Endothelial cell of umbilical vein (primary cell): ENCODE data around the gene MID1IP1. TPM values are rescaled to one million over a fixed set of nuclear protein-coding genes. Genes with fewer than 3 reads are reported as not detected.

Experiments used
- BruUV-seq: library from RNA; stranded (reverse); fragments of 400-500 nt; replicated peaks from 2 replicates; lab custom pipeline; 2021; lab: Mats Ljungman, UMichigan
- CTCF ChIA-PET: fragments of 300-600, 350-600 bp; sonication (Branson Sonifier 250); formaldehyde crosslinking; loops from one replicate; lab custom pipeline; 2021; ENCODE audit warnings: antibody characterized with exemption, inconsistent platforms; lab: Charles Lee
- POLR2A ChIA-PET: fragments of 300-600, 350-600 bp; sonication (Branson Sonifier 250); formaldehyde crosslinking; loops from one replicate; lab custom pipeline; 2021; ENCODE audit warnings: antibody characterized with exemption, inconsistent platforms; lab: Charles Lee
- DNase-seq: peaks from one replicate; pipeline ENCODE4 v3.0.0-alpha.2; 2011; ENCODE audit warnings: low read depth, low spot score
- FAIRE-seq: peaks from 2 replicates; lab custom pipeline; 2011; peaks lifted over from hg19 to GRCh38; lab: Jason Lieb, UNC
- H2AFZ ChIP-seq: 2 replicates; pipeline ENCODE4 v1.6.0; 2012; ENCODE audit warnings: low read depth, low read length, control low read depth, inconsistent platforms
- H3K27ac ChIP-seq: 2 replicates; pipeline ENCODE4 v1.5.1; 2011; ENCODE audit warnings: low read depth, mild to moderate bottlenecking, control low read depth, low read length, moderate library complexity; ENCODE audit not compliant: insufficient read depth
- H3K27me3 ChIP-seq, 2 experiments: 2 replicates each; pipeline versions ENCODE4 v1.6.0 to v1.6.1; 2011; ENCODE audit warnings: low read length in 2 of 2, mixed read lengths in 1 of 2; ENCODE audit not compliant: control insufficient read depth in 2 of 2, insufficient read depth in 2 of 2
- H3K36me3 ChIP-seq, 2 experiments: 2 replicates in 1 of 2; 3 replicates in 1 of 2; pipeline ENCODE4 v1.5.1; 2011; ENCODE audit warnings: low read length in 2 of 2, mild to moderate bottlenecking in 1 of 2, moderate library complexity in 1 of 2; ENCODE audit not compliant: control insufficient read depth in 2 of 2, insufficient read depth in 2 of 2; ENCODE audit errors: extremely low read depth in 1 of 2
- H3K4me1 ChIP-seq: 3 replicates; pipeline ENCODE4 v1.5.1; 2011; ENCODE audit warnings: mild to moderate bottlenecking, low read length; ENCODE audit not compliant: control insufficient read depth, insufficient read depth; ENCODE audit errors: extremely low read depth
- H3K4me2 ChIP-seq: 2 replicates; pipeline ENCODE4 v1.6.1; 2011; ENCODE audit warnings: low read length, control low read depth, mixed read lengths; ENCODE audit not compliant: insufficient read depth
- H3K4me3 ChIP-seq, 3 experiments: fragments of 200-600 bp in 1 of 3; sonication (generic), shearing (Covaris generic) in 1 of 3; replicated peaks in 1 of 3; 2 replicates each; pipeline ENCODE4 v1.5.1; 2011 to 2016; ENCODE audit warnings: control low read depth in 3 of 3, low read length in 3 of 3, mild to moderate bottlenecking in 2 of 3, inconsistent platforms in 1 of 3, low read depth in 1 of 3, moderate library complexity in 1 of 3; ENCODE audit not compliant: insufficient read depth in 1 of 3
- H3K79me2 ChIP-seq: 2 replicates; pipeline ENCODE4 v1.6.0; 2012; ENCODE audit warnings: low read length, inconsistent platforms; ENCODE audit not compliant: control insufficient read depth, insufficient read depth
- H3K9ac ChIP-seq: replicated peaks from 2 replicates; pipeline ENCODE3; 2011; ENCODE audit warnings: low read length, control low read depth; ENCODE audit not compliant: insufficient read depth; ENCODE audit errors: extremely low read depth
- H3K9me1 ChIP-seq: replicated peaks from 3 replicates; pipeline ENCODE4 v1.6.0; 2011; ENCODE audit warnings: mild to moderate bottlenecking, low read length; ENCODE audit not compliant: control insufficient read depth, insufficient read depth; ENCODE audit errors: extremely low read depth
- H3K9me3 ChIP-seq: replicated peaks from 2 replicates; pipeline ENCODE4 v1.5.1; 2012; ENCODE audit warnings: low read length, inconsistent platforms; ENCODE audit not compliant: control insufficient read depth, insufficient read depth
- H4K20me1 ChIP-seq: replicated peaks from 2 replicates; pipeline ENCODE3; 2011; ENCODE audit warnings: mild to moderate bottlenecking, low read length; ENCODE audit not compliant: control insufficient read depth, insufficient read depth; ENCODE audit errors: extremely low read depth
- CTCF ChIP-seq, 2 donors: IDR thresholded peaks; 1 replicate in 1 of 2; 2 replicates in 1 of 2; pipeline ENCODE4 v1.5.1; 2011; ENCODE audit warnings: low read length in 2 of 2, mild to moderate bottlenecking in 2 of 2, moderate library complexity in 2 of 2, control low read depth in 1 of 2, inconsistent platforms in 1 of 2, low read depth in 1 of 2; ENCODE audit not compliant: insufficient read depth in 1 of 2; ENCODE audit errors: extremely low read depth in 1 of 2
- EZH2 ChIP-seq: IDR thresholded peaks from 2 replicates; pipeline ENCODE4 v1.6.1; 2012; ENCODE audit warnings: borderline replicate concordance, low read depth, mild to moderate bottlenecking, moderate library complexity, low read length, inconsistent platforms; ENCODE audit not compliant: severe bottlenecking
- FOS ChIP-seq: IDR thresholded peaks from 2 replicates; pipeline ENCODE4 v1.6.1; 2011; ENCODE audit warnings: mild to moderate bottlenecking, low read length, moderate library complexity, borderline replicate concordance; ENCODE audit not compliant: insufficient read depth
- GATA2 ChIP-seq: IDR thresholded peaks from 2 replicates; pipeline ENCODE4 v1.7.0; 2011; ENCODE audit warnings: low read depth, mild to moderate bottlenecking, moderate library complexity, mixed read lengths, low read length; ENCODE audit not compliant: insufficient read length, insufficient read depth
- JUN ChIP-seq: IDR thresholded peaks from 2 replicates; pipeline ENCODE4 v1.6.1; 2011; ENCODE audit warnings: borderline replicate concordance, low read depth; ENCODE audit not compliant: insufficient read length, insufficient read depth
- MYC ChIP-seq: IDR thresholded peaks from one replicate; pipeline ENCODE4 v1.6.1; 2011; ENCODE audit warnings: mild to moderate bottlenecking, low read depth, low read length
- POLR2A ChIP-seq: IDR thresholded peaks from 2 replicates; pipeline ENCODE4 v1.6.1; 2012; ENCODE audit warnings: low read depth, mild to moderate bottlenecking, control low read depth, low read length
- POLR2AphosphoS5 ChIP-seq: IDR thresholded peaks from 2 replicates; pipeline ENCODE4 v1.6.1; 2012; ENCODE audit warnings: low read depth, mild to moderate bottlenecking, control low read depth, low read length, moderate library complexity; ENCODE audit not compliant: insufficient read depth
- dilution Hi-C: fragments of 300-500 bp; cut with MboI; formaldehyde crosslinking; loops from one replicate; pipeline ENCODE4 v1.15.0; 2019; ENCODE audit warnings: low sequenced_read_pairs; ENCODE audit not compliant: extremely low pct_ligation_motif_present
- intact Hi-C: fragments of 100-400 bp; cut with micrococcal nuclease; formaldehyde crosslinking; loops from one replicate; pipeline ENCODE4 v1.10.0; 2022
- polyA plus RNA-seq, 4 experiments: library from polyadenylated mRNA; depleted of rRNA in 3 of 4; stranded (reverse) in 3 of 4; unstranded in 1 of 4; fragments of >200 nt; gene quantifications; 2 replicates each; pipeline versions ENCODE4 v1.2.1 to v1.2.3, GENCODE V29; 2011 to 2012; ENCODE audit warnings: missing spikeins in 1 of 4
- total RNA-seq: library from RNA; stranded (reverse); gene quantifications from 2 replicates; pipeline ENCODE4 v1.2.3, GENCODE V29; 2021

Gene MID1IP1
- total and polyA plus RNA-seq, 2 donors (not counting 3 experiments of a cell fraction or from before 2014, with no cell fraction given) = 23.2 to 25.1 TPM

DNA sequence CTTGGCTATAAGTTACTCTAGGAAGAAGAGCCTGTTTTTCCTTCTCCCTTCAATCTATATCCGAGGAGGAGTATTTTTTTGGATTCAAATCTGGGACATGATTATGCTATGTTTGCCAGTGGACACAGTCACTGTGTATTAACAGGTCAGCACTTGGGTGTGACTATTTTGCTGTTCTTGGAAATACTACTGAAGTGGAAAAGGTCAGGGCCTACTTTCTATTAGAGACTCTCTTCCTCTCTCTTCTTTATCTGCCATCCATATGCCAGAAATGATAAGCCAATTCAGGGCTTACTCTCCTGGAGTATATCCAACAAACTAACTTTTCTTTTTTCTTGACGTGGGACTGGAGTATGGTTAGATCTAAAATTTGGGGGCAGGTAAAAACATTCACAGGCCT lies 40.5 kb downstream of the MID1IP1 start:
- TF ChIP-seq CTCF (IDR thresholded peaks at IDR 0.05; ENCODE audit: extremely low read depth in 1 of 2, insufficient read depth in 1 of 2, low read depth in 1 of 2, low read length in 2 of 2) (no peak), GATA2 (no peak), EZH2 (no peak), JUN (no peak), MYC (no peak), FOS (no peak), POLR2AphosphoS5 (no peak), POLR2A (no peak)
- DNase-seq = no peak
- Histone ChIP-seq H3K36me3 (no peaks in the 10 kb centered on the region), H4K20me1 (no peaks in the 10 kb centered on the region), H3K27ac (no peak overlapping the region), H3K27me3 (peaks cover 0 to 2% of the 10 kb centered on the region in 2 experiments), H2AFZ (no peak overlapping the region), H3K9me1 (no peaks in the 10 kb centered on the region), H3K9ac (no peak overlapping the region), H3K4me3 (no peak overlapping the region), H3K9me3 (no peaks in the 10 kb centered on the region), H3K4me2 (no peak overlapping the region), H3K79me2 (no peaks in the 10 kb centered on the region), H3K4me1 (no peaks in the 10 kb centered on the region)
- intact Hi-C loops = no loop called here
- dilution Hi-C loops = no loop called here
- FAIRE-seq = no peak
- ChIA-PET CTCF (no interaction called here), POLR2A (no interaction called here)
- BruUV-seq = no TSS peak
